ENCODE data around the gene PNPLA1. TPM values are rescaled to one million over a fixed set of nuclear protein-coding genes. Genes with fewer than 3 reads are reported as not detected.

PNPLA1 gene
- total RNA-seq, 1 experiment from 2014 or later = 0.29 TPM

- H3K27ac ChIP-seq (ENCODE audit: low read length) = no peak overlapping the region
- H3K79me2 ChIP-seq (ENCODE audit: low read length) = no peaks in the 10 kb centered on the region
- H3K4me1 ChIP-seq (ENCODE audit: insufficient read depth, low read length) = no peaks in the 10 kb centered on the region
- H3F3A ChIP-seq (ENCODE audit: low read length, unreplicated experiment) = no peaks in the 10 kb centered on the region
- no peaks in the 10 kb centered on the region for H4K20me1 ChIP-seq (ENCODE audit: low read length)
- no peaks in the 10 kb centered on the region for H3K9me3 ChIP-seq (ENCODE audit: low read length)
- TF ChIP-seq CTCF (conservative IDR thresholded peaks at IDR 0.05; ENCODE audit: low read depth, low read length) = no peak
- TF ChIP-seq EZH2phosphoT487 (IDR thresholded peaks at IDR 0.05; ENCODE audit: borderline replicate concordance, low read length) = no peak
- TF ChIP-seq EZH2 (IDR thresholded peaks at IDR 0.05; ENCODE audit: low read length, unreplicated experiment) = no peak
- no peak for DNase-seq
- BruUV-seq (replicated peaks) = no TSS peak
- ChIA-PET POLR2A (ENCODE audit: unreplicated experiment) (no interaction called here), CTCF (no interaction called here)
- no peak overlapping the region for H2AFZ ChIP-seq (ENCODE audit: low read length)
- ATAC-seq = no peak
- no peak overlapping the region for H3K4me2 ChIP-seq (ENCODE audit: low read length)
- H3K9me2 ChIP-seq (replicated peaks; ENCODE audit: low read length) = no peaks in the 10 kb centered on the region
- intact Hi-C loops (cut with micrococcal nuclease) = no loop called here
- H3K27me3 ChIP-seq (ENCODE audit: low read length) = no peaks in the 10 kb centered on the region
- no peaks in the 10 kb centered on the region for H3K36me3 ChIP-seq (ENCODE audit: low read depth, low read length)
- H3K9ac ChIP-seq (ENCODE audit: low read length) = no peak overlapping the region
- H3K4me3 ChIP-seq (ENCODE audit: low read length) = no peak overlapping the region
Observed at GRCh38 chr6:36350082-36350481, 80.2 kb downstream of the PNPLA1 start.

- Histone ChIP-seq H3K4me2 (ENCODE audit: low read length) (no peak overlapping the region), H3K27me3 (ENCODE audit: low read length) (no peaks in the 10 kb centered on the region), H3K4me3 (ENCODE audit: low read length) (no peak overlapping the region), H3K9ac (ENCODE audit: low read length) (no peak overlapping the region), H3K9me2 (replicated peaks; ENCODE audit: low read length) (no peaks in the 10 kb centered on the region), H3K4me1 (ENCODE audit: insufficient read depth, low read length) (no peaks in the 10 kb centered on the region), H4K20me1 (ENCODE audit: low read length) (no peaks in the 10 kb centered on the region), H3K36me3 (ENCODE audit: low read depth, low read length) (no peaks in the 10 kb centered on the region), H2AFZ (ENCODE audit: low read length) (no peak overlapping the region), H3F3A (ENCODE audit: low read length, unreplicated experiment) (no peaks in the 10 kb centered on the region), H3K9me3 (ENCODE audit: low read length) (no peaks in the 10 kb centered on the region), H3K79me2 (ENCODE audit: low read length) (no peaks in the 10 kb centered on the region), H3K27ac (ENCODE audit: low read length) (no peak overlapping the region)
- CTCF ChIA-PET = interaction anchor here (0.6 kb wide), 1 partner anchor 58 kb away, joined by 3 read pairs; no protein-coding TSS in a partner anchor
- no peak for DNase-seq
- ATAC-seq = no peak
- BruUV-seq (replicated peaks) = no TSS peak
- TF ChIP-seq EZH2 (IDR thresholded peaks at IDR 0.05; ENCODE audit: low read length, unreplicated experiment) = no peak
- no peak for TF ChIP-seq CTCF (conservative IDR thresholded peaks at IDR 0.05; ENCODE audit: low read depth, low read length)
- TF ChIP-seq EZH2phosphoT487 (IDR thresholded peaks at IDR 0.05; ENCODE audit: borderline replicate concordance, low read length) = no peak
- intact Hi-C loops (cut with micrococcal nuclease) = no loop called here
- POLR2A ChIA-PET (ENCODE audit: unreplicated experiment) = no interaction called here
Observed at GRCh38 chr6:36350681-36351571, 81.1 kb downstream of the PNPLA1 start.

DNA sequence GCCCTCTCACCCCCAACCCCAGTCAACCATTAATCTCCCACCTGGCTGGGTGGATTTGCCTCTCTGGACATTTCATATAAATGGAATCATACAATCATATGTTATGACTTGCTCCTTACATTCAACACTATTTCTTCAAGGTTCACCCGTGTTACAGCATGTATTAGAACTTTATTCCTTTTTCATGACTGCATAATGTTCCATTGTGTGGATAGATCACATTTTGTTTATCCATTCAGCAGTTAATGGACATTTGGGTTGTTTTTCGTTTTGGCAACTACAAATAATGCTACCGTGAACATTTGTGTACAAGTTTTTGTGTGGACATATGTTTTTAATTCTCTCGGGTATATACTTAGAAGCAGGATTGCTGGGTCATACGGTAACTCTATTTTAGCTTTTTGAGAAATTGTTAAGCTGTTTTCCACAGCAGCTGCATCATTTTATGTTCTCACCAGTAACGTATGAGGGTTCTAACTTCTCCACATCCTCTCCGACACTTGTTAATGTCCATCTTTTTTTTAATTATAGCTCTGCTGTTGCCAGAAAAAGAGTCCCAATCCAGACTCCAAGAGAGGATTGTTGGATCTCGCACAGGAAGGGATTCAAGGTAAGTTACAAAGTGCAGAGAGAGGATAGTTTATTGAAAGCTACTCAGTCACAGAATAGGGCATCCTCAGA lies 82.8 kb downstream of the PNPLA1 start:
- H3K36me3 ChIP-seq (ENCODE audit: low read depth, low read length) = no peaks in the 10 kb centered on the region
- CTCF ChIA-PET = no interaction called here
- H4K20me1 ChIP-seq (ENCODE audit: low read length) = no peaks in the 10 kb centered on the region
- no peak overlapping the region for H3K4me2 ChIP-seq (ENCODE audit: low read length)
- no peak overlapping the region for H3K4me3 ChIP-seq (ENCODE audit: low read length)
- H2AFZ ChIP-seq (ENCODE audit: low read length) = no peak overlapping the region
- no peaks in the 10 kb centered on the region for H3F3A ChIP-seq (ENCODE audit: low read length, unreplicated experiment)
- no peaks in the 10 kb centered on the region for H3K79me2 ChIP-seq (ENCODE audit: low read length)
- no peaks in the 10 kb centered on the region for H3K9me2 ChIP-seq (replicated peaks; ENCODE audit: low read length)
- H3K27ac ChIP-seq (ENCODE audit: low read length) = no peak overlapping the region
- no peaks in the 10 kb centered on the region for H3K4me1 ChIP-seq (ENCODE audit: insufficient read depth, low read length)
- H3K9ac ChIP-seq (ENCODE audit: low read length) = no peak overlapping the region
- H3K27me3 ChIP-seq (ENCODE audit: low read length) = no peaks in the 10 kb centered on the region
- intact Hi-C loops (cut with micrococcal nuclease) = no loop called here
- POLR2A ChIA-PET (ENCODE audit: unreplicated experiment) = no interaction called here
- TF ChIP-seq CTCF (conservative IDR thresholded peaks at IDR 0.05; ENCODE audit: low read depth, low read length) (no peak), EZH2 (IDR thresholded peaks at IDR 0.05; ENCODE audit: low read length, unreplicated experiment) (no peak), EZH2phosphoT487 (IDR thresholded peaks at IDR 0.05; ENCODE audit: borderline replicate concordance, low read length) (no peak)
- no TSS peak for BruUV-seq (replicated peaks)
- H3K9me3 ChIP-seq (ENCODE audit: low read length) = no peaks in the 10 kb centered on the region
- DNase-seq = no peak
- no peak for ATAC-seq
